SW480 (cell line): ENCODE results near the gene CCDC91.
A peak's percentile ranks its signal among the peaks of the same experiment; 100 is the strongest.

Experiments used
- DNase-seq: peaks from one replicate; pipeline ENCODE4 v3.0.0-alpha.2; 2016; ENCODE audit warnings: low spot score

Gene CCDC91

GRCh38 chr12:28539691-28540323 is 349.6 kb downstream of the CCDC91 start:
- DNase-seq, result no peak

DNA sequence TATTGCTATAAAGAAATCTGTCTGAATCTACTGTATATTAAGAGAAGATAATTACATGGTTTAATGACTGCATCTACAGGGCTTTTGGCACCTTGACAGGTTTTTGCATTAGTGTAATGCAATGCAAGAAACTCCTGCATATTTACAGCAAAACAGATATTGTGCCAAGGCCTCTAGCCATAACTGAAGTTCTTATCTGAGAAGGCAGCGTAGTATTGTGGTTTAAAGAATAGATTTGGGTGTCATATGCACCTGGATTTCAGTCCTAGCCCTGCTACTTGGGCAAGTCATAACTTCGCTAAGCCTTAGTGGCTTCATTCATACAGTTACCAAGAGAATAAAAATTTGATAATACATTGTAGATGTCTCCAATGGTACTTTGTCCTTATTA is 350.1 kb downstream of the CCDC91 start:
- DNase-seq, result no peak

GRCh38 chr12:28543021-28543890 is 353.0 kb downstream of the CCDC91 start:
- DNase-seq, result no peak

GRCh38 chr12:28550757-28551704 is 360.8 kb downstream of the CCDC91 start:
- DNase-seq, result peak; percentile 66

GRCh38 chr12:28552251-28552970 is 362.2 kb downstream of the CCDC91 start:
- DNase-seq, result no peak

DNA sequence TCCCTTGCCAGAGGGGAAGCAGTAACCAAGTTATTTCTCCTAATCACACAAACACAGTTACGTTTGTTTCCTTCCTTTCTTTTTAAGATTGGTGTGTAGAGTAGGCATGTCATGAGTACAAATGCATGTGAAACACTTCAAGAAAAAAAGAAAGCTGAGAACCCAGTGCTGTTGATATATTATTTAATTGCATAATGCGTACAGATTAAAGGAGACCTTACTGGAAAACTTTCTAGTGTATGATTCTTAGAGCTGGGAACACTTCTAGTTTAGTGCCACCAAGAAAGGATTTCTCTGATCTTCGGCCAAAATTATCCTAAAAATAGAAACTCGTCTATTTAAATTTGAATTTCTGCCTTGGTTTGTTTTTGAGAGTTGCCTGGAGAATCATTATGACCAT is 365.5 kb downstream of the CCDC91 start:
- no peak for DNase-seq

DNA sequence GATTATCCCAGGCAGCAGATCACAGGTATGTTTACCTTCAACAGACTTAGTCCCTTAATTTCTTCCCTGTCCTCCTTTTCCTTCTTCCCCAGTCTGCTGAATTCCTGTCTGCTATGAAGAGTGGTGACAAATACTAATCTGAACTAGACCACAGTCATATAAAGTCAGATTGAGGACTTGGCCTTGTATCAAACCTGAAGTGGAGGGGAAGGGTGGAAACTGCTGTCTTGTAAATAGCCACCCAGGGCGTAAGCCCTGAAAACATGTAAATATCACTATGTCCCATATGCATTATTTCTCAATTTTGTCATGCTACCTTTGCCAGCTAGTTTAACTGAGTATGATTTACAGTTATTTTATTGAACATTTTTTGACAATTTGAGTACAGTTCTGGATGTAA is 368.0 kb downstream of the CCDC91 start:
- DNase-seq, result no peak

GRCh38 chr12:28563286-28563685 is 373.0 kb downstream of the CCDC91 start:
- no peak for DNase-seq

DNA sequence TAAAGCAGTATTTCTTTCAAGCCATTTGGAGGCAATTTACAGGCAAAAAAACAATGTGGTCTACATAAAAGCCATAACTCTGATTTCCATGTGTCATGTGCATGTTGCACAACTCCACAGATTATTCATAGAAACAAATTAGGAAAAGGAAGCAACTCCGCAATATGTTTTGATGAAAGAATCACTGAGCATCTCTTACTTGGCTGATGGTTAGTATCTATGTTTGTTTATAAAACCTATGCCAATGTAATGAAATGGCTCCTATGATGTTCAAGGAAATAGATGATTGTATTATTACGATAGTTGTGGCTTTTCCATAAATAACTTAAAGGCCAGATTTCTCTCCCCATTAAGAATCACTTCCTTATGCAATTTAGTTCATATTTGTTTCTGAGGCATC is 373.7 kb downstream of the CCDC91 start:
- no peak for DNase-seq

DNA sequence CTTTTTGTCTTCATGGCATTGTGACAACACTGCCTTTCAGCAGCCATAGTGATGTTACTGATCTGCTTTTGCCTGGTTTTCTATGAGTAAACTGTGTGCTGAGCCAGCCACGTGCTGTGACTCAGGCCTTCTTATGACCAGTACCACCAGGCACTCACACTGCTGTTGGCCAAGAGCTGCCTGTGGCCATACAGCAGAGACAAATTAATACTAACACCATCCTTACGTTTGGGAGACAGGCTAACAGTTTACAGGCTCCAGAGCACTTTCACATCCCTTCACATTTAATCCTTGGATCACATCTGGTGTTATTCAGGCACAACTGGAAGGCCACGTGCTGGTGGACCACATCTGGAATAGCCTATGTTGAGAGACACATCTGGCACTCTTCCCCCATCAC is 377.9 kb downstream of the CCDC91 start:
- no peak for DNase-seq

DNA sequence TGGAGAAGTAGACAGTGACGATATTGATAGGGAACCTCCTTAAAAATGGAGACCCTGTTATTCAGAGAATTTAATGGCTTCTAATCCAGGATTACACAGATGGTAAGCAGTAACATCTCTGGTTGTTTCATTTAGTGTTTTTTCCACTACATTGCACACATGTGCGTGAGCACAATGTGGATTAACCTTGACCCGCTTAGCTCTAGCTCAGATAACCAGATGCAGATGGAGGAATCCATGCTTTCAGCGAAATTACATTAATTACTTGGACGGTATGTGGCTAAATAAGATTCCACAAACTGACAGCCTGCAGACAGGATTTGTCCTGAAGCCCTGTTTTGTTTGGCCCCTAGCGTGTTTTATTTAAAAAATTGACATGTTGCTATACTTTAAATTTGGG is 378.4 kb downstream of the CCDC91 start:
- DNase-seq, result no peak

DNA sequence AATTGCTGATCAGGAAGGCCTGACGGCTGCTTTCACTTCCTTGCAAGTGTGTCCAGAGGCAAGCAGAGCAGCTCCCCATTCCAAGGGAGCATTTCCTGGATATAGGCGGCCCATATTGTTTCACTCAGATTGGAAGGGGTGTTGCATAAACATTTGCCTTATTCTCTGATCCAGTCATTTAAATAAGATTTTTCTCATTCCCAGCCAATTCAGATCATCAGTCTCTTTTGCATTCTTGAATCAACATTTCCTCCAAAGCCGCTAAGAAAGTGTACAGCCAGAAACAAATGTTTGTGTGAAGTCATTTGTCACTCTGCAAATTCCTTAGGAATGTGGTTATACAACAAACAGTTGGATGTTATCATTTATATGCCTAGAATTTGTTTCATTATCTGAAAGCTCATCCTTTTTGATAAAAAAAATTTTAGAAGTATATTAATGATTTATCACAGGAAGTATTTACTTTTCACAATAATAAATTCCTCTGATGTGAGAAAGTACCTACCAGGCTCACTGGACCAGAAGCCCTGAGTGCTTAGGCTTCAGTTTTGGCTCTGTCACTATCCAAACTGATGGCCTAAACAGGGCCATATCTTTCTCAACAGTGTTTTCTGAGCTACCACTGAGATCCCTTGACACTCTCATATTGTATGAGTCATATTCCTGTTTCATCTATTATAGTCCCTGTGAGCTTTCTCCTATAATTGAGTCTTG is 379.6 kb downstream of the CCDC91 start:
- DNase-seq, result peak; percentile 33

- no peak for DNase-seq
Observed at GRCh38 chr12:28570811-28571210, 380.6 kb downstream of the CCDC91 start.

DNA sequence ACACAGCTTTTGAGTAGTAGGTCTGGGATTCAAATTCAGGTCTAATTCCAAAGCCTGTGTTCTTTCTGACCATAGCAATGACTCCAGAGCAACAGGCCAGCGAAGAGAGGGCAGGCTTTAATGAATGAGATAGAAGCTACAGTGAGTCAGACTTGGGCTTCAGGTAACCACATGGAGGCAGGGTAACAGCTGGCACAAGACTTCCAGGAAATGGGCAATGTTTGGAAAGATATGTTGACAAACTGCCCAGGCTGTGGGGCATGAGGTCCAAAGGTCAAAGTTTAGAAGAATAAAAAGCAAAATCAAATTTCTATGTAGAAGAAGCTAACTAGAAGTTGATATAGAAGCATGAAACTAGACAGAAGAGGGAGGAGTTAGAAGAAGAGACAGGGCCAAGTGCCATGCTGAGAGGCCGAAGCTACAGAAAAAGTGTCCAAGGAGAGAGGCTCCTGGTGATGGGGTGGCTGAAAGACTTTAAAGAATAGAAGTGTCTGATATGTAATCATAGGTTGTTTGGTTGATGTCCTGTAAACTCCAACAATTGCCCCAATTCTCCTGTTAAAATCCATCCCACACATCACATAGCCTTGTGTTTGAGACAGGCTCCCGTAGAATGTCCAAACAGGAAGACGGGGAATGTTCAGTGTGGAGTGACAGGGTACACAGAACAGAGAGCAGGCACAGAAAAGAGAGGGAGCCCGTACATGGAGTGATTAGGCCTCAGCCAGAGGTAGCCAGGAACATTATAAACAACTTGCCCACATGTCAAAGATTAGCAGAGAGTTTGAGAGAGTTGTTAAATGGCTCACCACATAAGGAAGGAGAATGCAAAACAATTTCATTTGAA is 384.7 kb downstream of the CCDC91 start:
- peak; percentile 39 for DNase-seq

DNA sequence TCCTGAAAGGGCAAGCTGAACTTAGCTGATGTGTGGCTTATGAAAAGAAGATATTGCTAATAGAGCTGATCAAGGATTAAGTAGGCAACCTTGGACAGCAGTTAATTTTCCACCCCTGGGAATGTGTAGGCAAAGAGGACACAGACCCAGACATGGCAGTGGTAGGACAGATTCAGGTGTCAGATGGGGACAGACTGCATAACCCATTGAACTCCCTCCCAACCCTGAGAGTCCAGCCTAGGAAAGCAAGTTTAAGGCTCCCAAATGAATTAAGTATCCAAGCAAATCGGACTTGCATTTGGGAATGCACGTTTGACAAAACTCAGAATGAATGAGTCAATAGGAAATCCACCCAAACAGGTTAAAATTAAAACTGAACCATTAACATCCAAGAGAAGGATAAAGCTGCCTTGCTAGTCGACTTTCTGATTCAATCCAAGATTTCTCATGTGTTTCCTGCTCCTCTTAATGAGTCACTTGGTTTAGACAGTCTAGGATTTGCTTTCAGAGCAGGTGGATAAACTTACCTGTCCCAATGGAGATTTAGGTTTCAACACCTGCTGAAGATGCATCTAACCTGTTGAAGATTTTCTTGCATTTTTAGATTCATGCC is 385.4 kb downstream of the CCDC91 start:
- DNase-seq, result no peak

DNA sequence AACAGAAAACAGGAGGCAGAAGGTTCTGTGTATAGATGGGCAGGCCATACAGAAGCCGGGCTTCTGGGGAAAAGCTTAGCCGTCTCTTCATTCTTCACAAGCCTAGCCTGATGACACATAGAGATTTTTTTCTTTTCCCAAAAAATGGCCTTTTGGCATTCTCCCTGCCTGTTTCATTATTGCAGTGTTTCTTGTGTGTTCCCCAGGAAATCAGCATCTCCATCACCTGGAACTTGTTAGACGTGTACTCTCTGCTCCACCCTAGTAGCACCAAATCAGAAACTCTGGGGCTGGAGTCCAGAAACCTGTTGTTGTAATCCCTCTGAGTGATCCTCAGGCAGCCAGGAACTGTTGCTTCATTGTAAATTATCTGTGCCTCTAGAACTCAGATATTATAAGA is 388.1 kb downstream of the CCDC91 start:
- no peak for DNase-seq

- no peak for DNase-seq
Observed at GRCh38 chr12:28578833-28579252, 388.6 kb downstream of the CCDC91 start.

DNA sequence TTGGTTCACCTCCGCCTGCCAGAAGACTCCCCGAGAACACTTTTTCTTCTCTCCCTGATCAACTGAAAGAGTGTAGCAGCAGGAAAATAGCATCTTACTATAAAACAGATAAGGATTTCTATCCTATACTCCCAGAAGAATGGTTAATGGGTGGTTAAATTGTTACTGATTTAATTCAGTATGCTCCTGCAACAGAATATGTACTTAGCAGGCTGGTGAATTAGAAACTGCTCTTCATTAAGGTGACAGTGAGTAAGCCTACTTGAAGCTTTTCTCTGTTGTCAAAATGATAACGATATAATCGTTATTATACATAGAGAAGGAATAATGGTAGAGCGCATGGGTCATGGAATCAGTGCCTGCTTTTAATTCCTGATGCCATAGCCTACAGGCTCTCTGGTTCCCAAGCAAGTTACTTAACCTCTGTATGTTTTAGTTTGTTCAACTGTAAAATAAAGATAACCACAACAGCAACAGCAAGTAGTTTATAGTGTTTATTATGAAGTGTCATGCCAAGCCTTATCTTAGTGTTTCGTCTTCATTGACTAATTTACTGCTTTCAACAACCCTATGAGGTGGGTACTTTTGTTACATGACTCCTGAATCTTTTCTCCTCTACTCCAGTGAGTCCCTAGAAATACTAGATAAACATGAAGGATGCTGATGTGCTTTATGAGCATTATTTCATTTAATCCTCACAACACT is 392.6 kb downstream of the CCDC91 start:
- DNase-seq, result no peak

GRCh38 chr12:28583701-28584261 is 393.5 kb downstream of the CCDC91 start:
- peak; percentile 49 for DNase-seq
